Neural progenitor cell (in vitro differentiated cells): ENCODE results near the gene ZNF883. TPM values are rescaled to one million over a fixed set of nuclear protein-coding genes. Genes with fewer than 3 reads are reported as not detected.

Source experiments
- DNase-seq: peaks from one replicate; pipeline ENCODE4 v3.0.0-alpha.2; 2016; ENCODE audit warnings: low spot score
- H2AFZ ChIP-seq: fragments of 200-600 bp; sonication (generic); replicated peaks from 2 replicates; pipeline ENCODE4 v1.6.1; 2016; ENCODE audit warnings: antibody characterized with exemption
- H3F3A ChIP-seq: fragments of 200-600 bp; sonication (generic); 2 replicates; pipeline ENCODE4 v1.6.1; 2016; ENCODE audit warnings: antibody characterized with exemption, low read depth
- H3K27ac ChIP-seq: fragments of 200-600 bp; sonication (generic); 2 replicates; pipeline ENCODE4 v1.5.1; 2016; ENCODE audit warnings: mild to moderate bottlenecking
- H3K27me3 ChIP-seq: fragments of 200-600 bp; sonication (generic); 2 replicates; pipeline ENCODE4 v1.6.1; 2016; ENCODE audit warnings: mild to moderate bottlenecking, moderate library complexity
- H3K36me3 ChIP-seq: fragments of 200-600 bp; sonication (generic); 2 replicates; pipeline ENCODE4 v1.5.1; 2016
- H3K4me1 ChIP-seq: fragments of 200-600 bp; sonication (generic); 2 replicates; pipeline ENCODE4 v1.6.1; 2016; ENCODE audit warnings: mixed run types
- H3K4me2 ChIP-seq: fragments of 200-600 bp; sonication (generic); 2 replicates; pipeline ENCODE4 v1.6.1; 2016
- H3K4me3 ChIP-seq: fragments of 200-600 bp; sonication (generic); 2 replicates; pipeline ENCODE4 v1.5.1; 2016
- H3K79me2 ChIP-seq: fragments of 200-600 bp; sonication (generic); 2 replicates; pipeline ENCODE4 v1.6.1; 2016; ENCODE audit warnings: low read depth
- H3K9ac ChIP-seq: fragments of 200-600 bp; sonication (generic); 2 replicates; pipeline ENCODE4 v1.6.1; 2016
- H3K9me3 ChIP-seq: fragments of 200-600 bp; sonication (generic); 2 replicates; pipeline ENCODE4 v1.5.1; 2016; ENCODE audit warnings: low read depth
- H4K20me1 ChIP-seq: fragments of 200-600 bp; sonication (generic); 2 replicates; pipeline ENCODE4 v1.6.1; 2016; ENCODE audit warnings: low read depth
- H3K27ac Mint-ChIP-seq: 3 replicates; pipeline ENCODE4 v1.8.0; 2021; ENCODE audit warnings: mixed read lengths
- H3K27me3 Mint-ChIP-seq: 2 replicates; pipeline ENCODE4 v1.8.0; 2022; ENCODE audit warnings: low read depth, mild to moderate bottlenecking, inconsistent platforms, moderate library complexity, mixed read lengths; ENCODE audit not compliant: insufficient read depth
- H3K36me3 Mint-ChIP-seq: 3 replicates; pipeline ENCODE4 v1.8.0; 2021; ENCODE audit warnings: mixed read lengths
- H3K4me1 Mint-ChIP-seq: 3 replicates; pipeline ENCODE4 v1.8.0; 2021; ENCODE audit warnings: mixed read lengths
- H3K4me3 Mint-ChIP-seq: 3 replicates; pipeline ENCODE4 v1.8.0; 2021; ENCODE audit warnings: mild to moderate bottlenecking, moderate library complexity, mixed read lengths
- H3K9me3 Mint-ChIP-seq: 3 replicates; pipeline ENCODE4 v1.8.0; 2020; ENCODE audit warnings: mixed read lengths
- CTCF ChIP-seq: fragments of 200-600 bp; sonication (generic); IDR thresholded peaks from 2 replicates; pipeline ENCODE4 v1.5.1; 2017; ENCODE audit warnings: antibody characterized with exemption, mild to moderate bottlenecking
- EZH2 ChIP-seq: fragments of 200-600 bp; sonication (generic); IDR thresholded peaks from 2 replicates; pipeline ENCODE4 v1.6.1; 2017; ENCODE audit warnings: antibody characterized with exemption, mild to moderate bottlenecking, moderate library complexity
- EZH2phosphoT487 ChIP-seq: fragments of 200-600 bp; sonication (generic); IDR thresholded peaks from 2 replicates; pipeline ENCODE4 v1.6.1; 2017; ENCODE audit warnings: antibody characterized with exemption
- total RNA-seq: library from RNA; depleted of rRNA; stranded (reverse); fragments of >200 nt; gene quantifications from 2 replicates; pipeline ENCODE4 v1.2.3, GENCODE V29; 2015; ENCODE audit warnings: low replicate concordance

The ZNF883 gene
- total RNA-seq, 1 donor from 2014 or later: 20.0 TPM

- no peak for TF ChIP-seq CTCF
- TF ChIP-seq EZH2: no peak
- no peak for TF ChIP-seq EZH2phosphoT487
- Histone ChIP-seq H3K4me1 (no peaks in the 10 kb centered on the region), H3K9ac (no peak overlapping the region), H3K9me3 (no peaks in the 10 kb centered on the region), H3K79me2 (no peaks in the 10 kb centered on the region), H3K27ac (no peak overlapping the region), H3F3A (no peaks in the 10 kb centered on the region), H4K20me1 (no peaks in the 10 kb centered on the region), H3K4me2 (no peak overlapping the region), H2AFZ (no peak overlapping the region), H3K27me3 (peaks cover 28% of the 10 kb centered on the region), H3K36me3 (no peaks in the 10 kb centered on the region), H3K4me3 (no peak overlapping the region)
- no peak for DNase-seq
- H3K9me3 Mint-ChIP-seq: no peaks in the 10 kb centered on the region
- no peak overlapping the region for H3K27ac Mint-ChIP-seq
- no peaks in the 10 kb centered on the region for H3K36me3 Mint-ChIP-seq
- no peak overlapping the region for H3K4me3 Mint-ChIP-seq
- peaks cover 2% of the 10 kb centered on the region for H3K27me3 Mint-ChIP-seq
- H3K4me1 Mint-ChIP-seq: no peaks in the 10 kb centered on the region
These were observed 100.3 kb downstream of the ZNF883 start for GRCh38 chr9:112911736-112912135.

Other genes with a start within 250 kb of the ZNF883 start
- gene SLC46A2, start 121.3 kb downstream of the ZNF883 start, total RNA-seq: not detected in 2 replicates
- gene ZFP37, start 44.5 kb upstream of the ZNF883 start, total RNA-seq: 13.3 and 14.1 TPM in 2 replicates
- gene SLC31A2, start 138.8 kb upstream of the ZNF883 start, total RNA-seq: 0.34 and 1.7 TPM in 2 replicates
- gene FKBP15, start 209.1 kb upstream of the ZNF883 start, total RNA-seq: 18.6 and 25.5 TPM in 2 replicates
- gene SLC31A1, start 209.4 kb upstream of the ZNF883 start, total RNA-seq: 22.1 and 26.0 TPM in 2 replicates